ENCODE results near the gene TMEM54.

TMEM54 gene

DNA sequence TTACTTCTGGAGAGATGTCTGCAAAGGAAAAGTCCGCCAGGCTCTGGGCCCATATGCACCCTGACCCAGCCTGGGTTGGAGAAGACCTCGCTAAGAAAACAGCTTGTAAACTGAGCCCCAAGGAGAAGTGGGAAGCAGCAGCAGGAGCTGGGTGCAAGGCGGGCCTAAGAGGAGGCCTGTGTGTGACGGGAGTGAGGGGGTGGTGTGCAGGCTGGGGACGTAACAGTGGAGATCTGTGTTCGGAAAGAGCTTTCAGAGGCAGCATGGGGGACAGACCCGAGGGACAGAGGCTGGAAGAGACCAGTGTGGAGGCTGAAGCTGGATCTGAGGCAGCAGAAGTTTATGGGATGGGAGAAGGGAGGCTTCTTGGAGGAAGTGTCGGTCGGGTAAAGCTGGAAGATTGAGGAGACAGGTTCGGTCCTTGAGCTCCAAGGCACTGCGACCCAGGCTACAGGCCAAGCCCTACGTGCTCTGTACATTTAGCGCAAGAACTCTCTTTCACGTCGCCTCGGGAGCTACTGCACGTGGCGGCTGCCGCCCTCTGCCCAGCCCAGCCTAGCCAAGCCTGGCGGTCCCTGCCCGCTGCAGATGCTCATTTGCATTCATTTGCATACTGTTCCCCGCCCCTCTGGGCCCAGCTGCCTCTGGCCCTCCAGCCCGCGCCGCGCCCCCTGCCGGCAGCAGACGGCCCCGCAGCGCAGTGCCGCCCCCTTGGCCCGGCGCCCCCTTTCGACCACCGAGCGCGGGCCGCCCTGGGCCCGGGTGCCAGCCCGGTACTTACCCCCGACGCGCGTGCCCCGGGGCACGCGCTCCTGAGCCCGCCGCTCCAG is 8.6 kb downstream of the TMEM54 start:
- no peaks in the 10 kb centered on the region for H3K36me3 ChIP-seq (ENCODE audit: insufficient read depth, low read length)
- H3K4me2 ChIP-seq (ENCODE audit: low read length), result peak overlapping the region; percentile 85
- H3K9ac ChIP-seq (ENCODE audit: low read depth, low read length), result peak overlapping the region; percentile 26
- H3K4me1 ChIP-seq (ENCODE audit: control insufficient read depth, insufficient read depth, low read length), result peaks cover 9% of the 10 kb centered on the region
- peaks cover 49% of the 10 kb centered on the region for H3K27me3 ChIP-seq (ENCODE audit: control insufficient read depth, insufficient read depth, low read length)
- H3K9me3 ChIP-seq (replicated peaks; ENCODE audit: low read length), result no peaks in the 10 kb centered on the region
- H3K4me3 ChIP-seq (ENCODE audit: low read length), result peak overlapping the region; percentile 67

DNA sequence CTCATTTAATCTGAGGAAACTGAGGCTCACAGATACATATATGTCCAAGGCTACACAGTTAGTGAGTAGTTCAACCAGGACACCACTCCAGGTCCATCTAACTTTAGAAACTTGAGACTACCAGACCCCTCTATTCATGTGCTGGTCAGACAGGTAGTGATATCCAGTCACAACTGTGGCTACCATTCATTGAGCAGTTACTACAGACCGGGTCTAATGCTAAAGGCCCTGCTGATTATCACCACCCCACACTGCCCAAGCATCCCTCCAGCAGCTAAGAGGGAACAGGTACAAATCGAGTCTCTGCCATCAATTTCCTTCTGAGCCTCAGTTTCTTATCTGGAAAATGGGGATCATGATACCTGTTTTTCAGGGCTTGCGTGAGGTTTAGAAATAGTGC is 9.6 kb downstream of the TMEM54 start:
- Histone ChIP-seq H3K4me3 (ENCODE audit: low read length) (no peak overlapping the region), H3K36me3 (ENCODE audit: insufficient read depth, low read length) (no peaks in the 10 kb centered on the region), H3K9me3 (replicated peaks; ENCODE audit: low read length) (no peaks in the 10 kb centered on the region), H3K9ac (ENCODE audit: low read depth, low read length) (no peak overlapping the region), H3K27me3 (ENCODE audit: control insufficient read depth, insufficient read depth, low read length) (peaks cover 58% of the 10 kb centered on the region), H3K4me2 (ENCODE audit: low read length) (no peak overlapping the region), H3K4me1 (ENCODE audit: control insufficient read depth, insufficient read depth, low read length) (peaks cover 9% of the 10 kb centered on the region)

DNA sequence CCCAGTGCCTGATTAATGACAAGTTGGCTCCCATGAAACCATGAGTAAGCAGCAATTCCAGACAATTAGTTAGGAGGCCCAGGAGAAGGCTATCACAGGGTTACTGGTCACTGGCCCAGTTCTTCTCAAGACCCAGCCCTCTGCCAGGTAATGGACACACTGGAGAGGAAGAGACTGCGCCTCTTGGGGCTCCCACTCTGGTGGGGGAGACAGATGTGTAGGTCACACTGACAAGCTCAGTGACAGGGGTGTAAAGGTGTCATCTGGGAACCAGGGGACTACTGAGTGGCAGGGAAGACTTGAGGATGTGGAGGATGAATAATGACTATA is 10.0 kb downstream of the TMEM54 start:
- Histone ChIP-seq H3K4me3 (ENCODE audit: low read length) (no peak overlapping the region), H3K4me2 (ENCODE audit: low read length) (no peak overlapping the region), H3K27me3 (ENCODE audit: control insufficient read depth, insufficient read depth, low read length) (peaks cover 59% of the 10 kb centered on the region), H3K9me3 (replicated peaks; ENCODE audit: low read length) (no peaks in the 10 kb centered on the region), H3K36me3 (ENCODE audit: insufficient read depth, low read length) (no peaks in the 10 kb centered on the region), H3K4me1 (ENCODE audit: control insufficient read depth, insufficient read depth, low read length) (peaks cover 9% of the 10 kb centered on the region), H3K9ac (ENCODE audit: low read depth, low read length) (no peak overlapping the region)

DNA sequence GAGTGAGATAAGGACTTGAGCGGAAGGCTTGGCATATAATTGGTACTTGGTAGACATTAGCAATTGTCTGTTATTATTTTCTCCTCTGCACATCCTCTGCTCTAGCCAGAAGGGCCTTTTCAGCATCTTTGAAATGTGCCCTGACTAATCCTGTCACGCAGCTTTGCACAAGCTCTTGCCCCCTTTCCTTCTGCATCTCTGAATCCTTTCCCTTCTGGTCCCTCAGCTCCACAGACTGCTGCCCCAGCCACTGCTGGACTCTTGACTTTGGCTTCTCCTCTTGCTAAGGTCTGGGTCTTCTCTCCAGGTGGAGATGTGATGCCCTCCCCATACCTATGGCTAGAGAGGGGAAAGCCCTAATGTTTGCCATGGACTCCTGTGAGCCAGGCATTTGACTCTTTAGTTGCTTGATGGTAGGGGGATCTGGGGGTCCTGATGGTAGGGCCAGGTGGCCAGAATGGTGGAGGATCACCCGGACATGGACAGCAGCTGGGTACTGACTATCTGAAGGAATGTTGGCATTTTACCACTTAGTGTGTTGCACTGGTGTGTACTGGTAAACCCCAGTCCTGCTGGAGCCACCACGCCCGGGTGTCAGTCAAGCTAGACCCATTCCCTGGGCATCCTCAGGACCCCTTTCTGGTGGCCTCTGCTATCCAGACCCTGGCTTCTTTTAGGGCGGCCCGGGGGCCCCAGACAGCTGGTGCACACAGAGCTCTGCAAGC is 10.5 kb downstream of the TMEM54 start:
- Histone ChIP-seq H3K36me3 (ENCODE audit: insufficient read depth, low read length) (no peaks in the 10 kb centered on the region), H3K4me1 (ENCODE audit: control insufficient read depth, insufficient read depth, low read length) (peaks cover 9% of the 10 kb centered on the region), H3K4me2 (ENCODE audit: low read length) (no peak overlapping the region), H3K9ac (ENCODE audit: low read depth, low read length) (no peak overlapping the region), H3K9me3 (replicated peaks; ENCODE audit: low read length) (no peaks in the 10 kb centered on the region), H3K4me3 (ENCODE audit: low read length) (no peak overlapping the region), H3K27me3 (ENCODE audit: control insufficient read depth, insufficient read depth, low read length) (peaks cover 64% of the 10 kb centered on the region)

DNA sequence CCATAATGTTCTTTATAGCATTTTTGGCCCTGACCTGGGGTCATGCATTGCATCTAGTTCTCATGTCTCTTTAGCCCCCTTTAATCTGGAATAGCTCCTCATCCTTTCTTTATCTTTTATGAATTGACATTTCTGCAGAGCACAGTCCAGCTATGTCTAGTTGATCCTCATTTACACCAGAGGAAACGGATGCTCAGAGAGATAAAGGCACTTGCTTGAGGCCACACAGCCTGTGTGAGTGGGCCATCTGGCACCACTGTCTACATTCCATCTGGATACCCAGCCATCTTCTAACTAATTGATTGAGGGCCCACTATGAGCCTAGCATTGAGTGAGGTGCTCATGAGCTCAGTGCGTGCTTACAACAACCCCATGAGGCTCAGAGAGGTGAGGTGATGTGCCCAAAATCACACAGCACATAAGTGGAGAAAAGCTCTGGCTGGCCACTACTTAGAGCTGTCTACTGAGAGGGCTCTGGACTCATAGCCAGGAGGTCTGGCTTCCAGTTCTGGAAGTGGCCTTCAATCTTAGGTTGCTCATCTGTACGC is 11.4 kb downstream of the TMEM54 start:
- Histone ChIP-seq H3K36me3 (ENCODE audit: insufficient read depth, low read length) (no peaks in the 10 kb centered on the region), H3K27me3 (ENCODE audit: control insufficient read depth, insufficient read depth, low read length) (peaks cover 73% of the 10 kb centered on the region), H3K4me3 (ENCODE audit: low read length) (no peak overlapping the region), H3K9me3 (replicated peaks; ENCODE audit: low read length) (no peaks in the 10 kb centered on the region), H3K9ac (ENCODE audit: low read depth, low read length) (no peak overlapping the region), H3K4me1 (ENCODE audit: control insufficient read depth, insufficient read depth, low read length) (peaks cover 9% of the 10 kb centered on the region), H3K4me2 (ENCODE audit: low read length) (no peak overlapping the region)

DNA sequence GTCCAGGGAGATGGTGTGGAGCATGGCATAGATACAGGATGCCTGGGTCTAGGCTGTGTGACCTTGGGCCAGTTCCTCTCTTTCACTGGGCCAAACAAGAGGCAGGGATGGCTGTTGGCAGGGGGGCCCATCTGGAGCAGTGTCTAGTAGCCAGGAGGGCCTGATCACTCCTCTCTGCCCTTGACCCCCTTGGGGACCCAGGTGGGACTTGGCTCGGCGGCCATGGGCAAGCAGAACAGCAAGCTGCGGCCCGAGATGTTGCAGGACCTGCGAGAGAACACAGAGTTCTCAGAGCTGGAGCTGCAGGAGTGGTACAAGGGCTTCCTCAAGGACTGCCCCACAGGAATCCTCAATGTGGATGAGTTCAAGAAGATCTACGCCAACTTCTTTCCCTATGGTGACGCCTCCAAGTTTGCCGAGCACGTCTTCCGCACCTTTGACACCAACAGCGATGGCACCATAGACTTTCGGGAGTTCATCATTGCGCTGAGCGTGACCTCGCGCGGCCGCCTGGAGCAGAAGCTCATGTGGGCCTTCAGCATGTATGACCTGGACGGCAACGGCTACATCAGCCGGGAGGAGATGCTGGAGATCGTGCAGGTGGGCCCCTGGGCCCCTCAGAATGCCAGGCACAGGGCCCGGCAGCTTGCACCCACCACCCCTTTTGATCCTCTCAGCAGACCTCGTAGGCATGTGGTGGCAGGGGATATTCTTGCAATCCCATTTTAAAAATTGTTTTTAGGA is 12.3 kb downstream of the TMEM54 start:
- no peaks in the 10 kb centered on the region for H3K9me3 ChIP-seq (replicated peaks; ENCODE audit: low read length)
- no peak overlapping the region for H3K9ac ChIP-seq (ENCODE audit: low read depth, low read length)
- peaks cover 9% of the 10 kb centered on the region for H3K4me1 ChIP-seq (ENCODE audit: control insufficient read depth, insufficient read depth, low read length)
- no peak overlapping the region for H3K4me2 ChIP-seq (ENCODE audit: low read length)
- H3K4me3 ChIP-seq (ENCODE audit: low read length), result no peak overlapping the region
- peaks cover 82% of the 10 kb centered on the region for H3K27me3 ChIP-seq (ENCODE audit: control insufficient read depth, insufficient read depth, low read length)
- H3K36me3 ChIP-seq (ENCODE audit: insufficient read depth, low read length), result no peaks in the 10 kb centered on the region

DNA sequence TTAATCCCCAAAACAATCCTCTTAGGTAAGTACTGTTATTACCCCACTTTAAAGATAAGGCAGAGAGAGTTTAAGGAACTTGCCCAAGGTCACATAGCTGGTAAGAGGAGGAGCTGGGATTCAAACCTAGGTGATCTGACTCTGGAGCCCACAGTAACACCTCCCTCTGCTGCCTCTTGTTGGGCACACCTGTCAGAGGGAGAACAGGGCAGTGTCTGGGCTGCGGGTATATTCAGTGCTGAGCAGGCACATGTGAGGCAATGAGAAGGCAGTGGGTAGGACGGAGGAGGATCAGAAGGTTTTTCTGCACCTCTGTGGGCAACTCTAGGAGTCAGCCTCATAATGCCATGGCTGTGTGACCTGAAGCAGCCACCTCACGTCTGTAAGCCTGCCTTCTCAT is 13.1 kb downstream of the TMEM54 start:
- peaks cover 89% of the 10 kb centered on the region for H3K27me3 ChIP-seq (ENCODE audit: control insufficient read depth, insufficient read depth, low read length)

DNA sequence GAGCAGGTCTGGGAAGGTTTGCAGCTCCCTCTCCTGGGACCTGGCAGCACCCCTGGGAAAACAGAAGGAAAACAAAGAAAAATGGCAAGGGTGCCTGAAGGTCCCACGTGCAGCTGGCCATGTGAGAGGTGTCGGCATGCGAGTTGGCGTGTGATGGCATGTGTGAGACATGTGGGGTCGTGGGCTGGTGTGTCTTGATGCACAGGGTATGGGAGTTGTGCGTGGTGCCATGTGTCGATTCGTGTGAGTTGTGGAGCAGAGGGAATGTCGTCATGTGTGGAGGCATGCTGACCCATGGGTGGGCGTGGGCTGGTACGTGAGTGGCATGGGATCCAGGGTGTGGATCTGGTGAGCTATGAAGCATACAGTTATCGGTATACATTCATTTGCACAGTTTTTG is 13.6 kb downstream of the TMEM54 start:
- Histone ChIP-seq H3K9ac (ENCODE audit: low read depth, low read length) (no peak overlapping the region), H3K4me3 (ENCODE audit: low read length) (no peak overlapping the region), H3K4me2 (ENCODE audit: low read length) (no peak overlapping the region), H3K27me3 (ENCODE audit: control insufficient read depth, insufficient read depth, low read length) (peaks cover 87% of the 10 kb centered on the region), H3K36me3 (ENCODE audit: insufficient read depth, low read length) (no peaks in the 10 kb centered on the region), H3K4me1 (ENCODE audit: control insufficient read depth, insufficient read depth, low read length) (peaks cover 2% of the 10 kb centered on the region), H3K9me3 (replicated peaks; ENCODE audit: low read length) (no peaks in the 10 kb centered on the region)

More for the DNA sequence above, 13.1 kb downstream of the TMEM54 start:
- Histone ChIP-seq H3K4me3 (ENCODE audit: low read length) (no peak overlapping the region), H3K4me1 (ENCODE audit: control insufficient read depth, insufficient read depth, low read length) (peaks cover 7% of the 10 kb centered on the region), H3K9ac (ENCODE audit: low read depth, low read length) (no peak overlapping the region), H3K4me2 (ENCODE audit: low read length) (no peak overlapping the region), H3K9me3 (replicated peaks; ENCODE audit: low read length) (no peaks in the 10 kb centered on the region), H3K36me3 (ENCODE audit: insufficient read depth, low read length) (no peaks in the 10 kb centered on the region)

DNA sequence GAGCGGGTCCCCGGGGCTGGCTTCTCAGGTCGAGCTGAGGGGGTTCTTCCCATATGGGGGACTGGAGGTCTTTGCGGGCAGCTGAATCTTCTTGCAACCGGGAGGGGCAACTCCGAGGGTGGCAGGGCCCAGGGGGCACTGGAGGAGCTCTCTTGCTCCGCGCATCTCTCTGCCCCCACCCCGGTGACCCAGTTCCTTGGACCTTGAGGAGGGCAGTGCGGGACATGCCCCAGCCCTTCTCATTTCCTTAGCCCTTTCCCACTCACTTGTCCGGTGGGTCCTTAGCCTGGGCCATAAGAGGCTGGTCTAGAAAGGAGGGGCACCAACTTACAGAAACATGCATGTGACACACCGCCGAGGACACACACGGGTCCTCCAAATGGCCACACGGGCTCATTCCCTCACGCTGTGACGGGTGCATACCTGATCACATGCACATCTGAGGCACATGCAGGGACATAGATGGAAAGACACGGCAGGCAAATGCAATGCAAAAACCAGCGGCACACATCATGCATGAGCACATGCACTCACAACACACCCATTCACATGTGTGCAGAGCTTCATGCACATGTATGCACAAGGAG is 14.3 kb downstream of the TMEM54 start:
- H3K9ac ChIP-seq (ENCODE audit: low read depth, low read length), result no peak overlapping the region
- H3K4me2 ChIP-seq (ENCODE audit: low read length), result peak overlapping the region; percentile 39
- H3K27me3 ChIP-seq (ENCODE audit: control insufficient read depth, insufficient read depth, low read length), result peaks cover 80% of the 10 kb centered on the region
- H3K9me3 ChIP-seq (replicated peaks; ENCODE audit: low read length), result no peaks in the 10 kb centered on the region
- no peaks in the 10 kb centered on the region for H3K4me1 ChIP-seq (ENCODE audit: control insufficient read depth, insufficient read depth, low read length)
- H3K4me3 ChIP-seq (ENCODE audit: low read length), result no peak overlapping the region
- no peaks in the 10 kb centered on the region for H3K36me3 ChIP-seq (ENCODE audit: insufficient read depth, low read length)

DNA sequence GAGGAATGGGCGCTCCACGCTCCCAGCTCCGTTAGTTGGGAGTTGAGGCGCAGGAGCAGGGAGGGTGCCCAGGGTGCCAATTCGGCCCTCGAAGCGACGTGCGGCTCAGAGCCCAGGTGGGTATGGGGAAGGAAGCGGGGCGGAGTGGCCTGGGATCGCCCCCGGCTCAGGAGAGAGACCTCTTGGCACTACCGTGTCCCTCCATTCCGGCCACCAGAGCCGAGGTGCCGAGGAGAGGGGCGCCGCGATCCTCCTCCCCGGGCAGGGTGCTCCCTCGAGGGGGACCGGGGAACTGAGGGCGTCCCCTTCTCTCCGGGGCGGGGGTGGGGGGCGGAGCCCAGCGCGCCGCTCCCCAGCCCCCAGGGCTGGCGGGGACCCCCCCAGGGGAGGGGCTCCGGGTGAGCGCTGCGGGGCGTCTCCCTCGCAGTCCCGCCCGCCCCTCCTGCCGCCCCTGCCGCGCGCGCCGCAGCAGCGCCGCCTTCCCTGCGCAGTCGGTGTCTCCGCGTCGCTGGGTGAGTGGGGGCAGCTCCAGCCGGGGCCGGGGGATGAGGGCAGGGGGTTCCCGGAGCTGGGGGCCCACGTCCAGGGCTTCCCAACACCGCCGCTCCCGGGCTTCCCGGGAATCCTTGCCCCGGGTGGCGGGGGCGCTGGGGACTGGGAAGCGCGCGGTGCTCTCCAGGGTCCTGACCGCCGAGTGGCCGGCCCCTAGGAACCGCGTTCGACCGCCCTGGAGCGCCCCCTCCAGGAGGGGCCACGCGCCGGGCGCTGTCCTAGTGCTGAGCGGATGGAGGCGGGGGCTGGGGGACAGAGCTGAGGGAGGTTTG is 15.0 kb downstream of the TMEM54 start, which contains the start of gene HPCA:
Gene HPCA, plus strand, starts transcription at position 488 of the 824 bp plus-strand sequence. CDS start 2,408 bp downstream, outside the sequence.
- H3K27me3 ChIP-seq (ENCODE audit: control insufficient read depth, insufficient read depth, low read length), result peaks cover 73% of the 10 kb centered on the region
- no peak within 1 kb of the TSS for H3K4me3 ChIP-seq (ENCODE audit: low read length)
- H3K36me3 ChIP-seq (ENCODE audit: insufficient read depth, low read length), result no peaks in the 10 kb centered on the region
- peak within 1 kb of the TSS; percentile 39 for H3K4me2 ChIP-seq (ENCODE audit: low read length)
- no peaks in the 10 kb centered on the region for H3K9me3 ChIP-seq (replicated peaks; ENCODE audit: low read length)
- no peaks in the 10 kb centered on the region for H3K4me1 ChIP-seq (ENCODE audit: control insufficient read depth, insufficient read depth, low read length)
- no peak within 1 kb of the TSS for H3K9ac ChIP-seq (ENCODE audit: low read depth, low read length)
